Measurements from ENCODE around the gene HEY2. TPM values are rescaled to one million over a fixed set of nuclear protein-coding genes. Genes with fewer than 3 reads are reported as not detected.
A peak's percentile ranks its signal among the peaks of the same experiment; 100 is the strongest.

The HEY2 gene
- total RNA-seq, 1 experiment from 2014 or later: 6.6 TPM

GRCh38 chr6:125753218-125753936 lies 3.9 kb downstream of the HEY2 start:
- Histone ChIP-seq H4K8ac (replicated peaks; ENCODE audit: insufficient read length, low read depth, low read length) (no peak overlapping the region), H2BK12ac (ENCODE audit: insufficient read length, low read depth, low read length) (no peak overlapping the region), H3K27ac (ENCODE audit: insufficient read length, low read depth, low read length) (no peak overlapping the region), H4K5ac (ENCODE audit: insufficient read length, low read depth, low read length) (no peak overlapping the region), H3K79me1 (ENCODE audit: insufficient read depth, low read depth, low read length, poor library complexity, severe bottlenecking) (no peaks in the 10 kb centered on the region), H3K23ac (ENCODE audit: insufficient read length, low read depth, low read length) (no peak overlapping the region), H2BK15ac (ENCODE audit: low read depth, low read length) (no peak overlapping the region), H3K56ac (ENCODE audit: insufficient read length, low read depth, low read length) (no peak overlapping the region), H2AFZ (ENCODE audit: low read length) (no peak overlapping the region), H4K91ac (ENCODE audit: insufficient read length, low read depth, low read length) (no peak overlapping the region), H3K27me3 (ENCODE audit: insufficient read depth, low read length) (peaks cover 9% of the 10 kb centered on the region; the same call in 1 of the 2 replicates), H3K4me2 (ENCODE audit: insufficient read depth, insufficient read length, low read length) (no peak overlapping the region), H3K79me2 (ENCODE audit: insufficient read depth, low read length) (peaks cover 2% of the 10 kb centered on the region; the same call in 1 of the 2 replicates), H2BK20ac (ENCODE audit: low read depth, low read length, poor library complexity, severe bottlenecking) (no peak overlapping the region), H2BK120ac (ENCODE audit: low read depth, low read length, poor library complexity, severe bottlenecking) (no peak overlapping the region), H3K18ac (ENCODE audit: insufficient read length, low read depth, low read length) (no peak overlapping the region), H3K4ac (ENCODE audit: low read depth, low read length) (no peak overlapping the region), H3T11ph (ENCODE audit: low read length) (no peak overlapping the region), H3K14ac (ENCODE audit: insufficient read depth, low read length) (no peak overlapping the region), H3K23me2 (ENCODE audit: insufficient read length, low read depth, low read length, poor library complexity, severe bottlenecking) (peaks cover 17% of the 10 kb centered on the region), H2BK5ac (ENCODE audit: insufficient read length, low read length) (no peak overlapping the region), H3K4me1 (ENCODE audit: insufficient read depth, low read length) (peaks cover 8% of the 10 kb centered on the region), H4K20me1 (ENCODE audit: control insufficient read depth, insufficient read depth, insufficient read length) (no peaks in the 10 kb centered on the region), H3K9ac (ENCODE audit: extremely low read depth, insufficient read length, low read length) (no peak overlapping the region), H3K9me3 (ENCODE audit: control insufficient read depth, low read depth, low read length) (no peaks in the 10 kb centered on the region), H2AK5ac (ENCODE audit: insufficient read length, low read length) (no peak overlapping the region)
- Mint-ChIP-seq H3K27me3 (ENCODE audit: low read depth) (peaks cover 17% of the 10 kb centered on the region), H3K9me3 (no peaks in the 10 kb centered on the region; a peak in 1 of 5 replicates), H3K4me1 (peaks cover 56 to 61% of the 10 kb centered on the region in 2 experiments), H3K36me3 (ENCODE audit: insufficient read depth in 1 of 3, low read depth in 3 of 3) (peaks cover 0 to 24% (median 15%) of the 10 kb centered on the region in 3 experiments; a peak in 4 of 7 replicates), H3K4me3 (peak overlapping the region in 1 of 2 experiments; percentile 63; a peak in 4 of 5 replicates), H3K27ac (peak overlapping the region in 1 of 3 experiments; percentile 91; a peak in 4 of 7 replicates)
- TF ChIP-seq CTCF (conservative IDR thresholded peaks at IDR 0.05): peak; percentile 68
- DNase-seq: no peak
- WGBS (ENCODE audit: extremely low coverage, insufficient read length, low lambda C conversion rate): no CpG with 5 or more reads among the region's 5 CpGs

All from H9 (cell line).